Measurements from ENCODE around the gene MARK2. TPM values are rescaled to one million over a fixed set of nuclear protein-coding genes. Genes with fewer than 3 reads are reported as not detected.

The MARK2 gene
- total and polyA plus RNA-seq, 2 of the 8 experiments (the other 6 are each of a cell fraction or from before 2014, with no cell fraction given): 19.3 to 58.5 TPM

GRCh38 chr11:63874511-63874910, 35.6 kb downstream of the MARK2 start:
- ChIA-PET CTCF (ENCODE audit: partially characterized antibody) (interaction anchor here (0.6 to 8.5 kb wide), 16 partner anchors 9 to 854 kb away, joined by 3 to 76 read pairs (median 4); partner anchors contain the start of gene MARK2), POLR2A (ENCODE audit: partially characterized antibody) (interaction anchor here (0.6 to 1.6 kb wide), 4 partner anchors 14 to 1041 kb away, joined by 3 to 6 read pairs (median 3); no protein-coding TSS in a partner anchor)
- Histone ChIP-seq H3K36me3 (ENCODE audit: control insufficient read depth in 2 of 4, insufficient read depth in 4 of 4, low read length in 3 of 4) (no peaks in the 10 kb centered on the region), H3K56ac (replicated peaks; ENCODE audit: insufficient read length, low read depth, low read length) (no peak overlapping the region), H2AK5ac (ENCODE audit: low read depth, low read length) (no peak overlapping the region), H3K4ac (replicated peaks; ENCODE audit: insufficient read length, low read depth, low read length) (no peak overlapping the region), H4K8ac (ENCODE audit: extremely low read depth, insufficient read depth, low read length) (no peak overlapping the region; the same call in 1 of the 2 replicates), H2AFZ (ENCODE audit: low read length) (no peak overlapping the region), H3K18ac (ENCODE audit: extremely low read depth, low read length) (no peak overlapping the region), H2BK5ac (ENCODE audit: low read depth, low read length) (no peak overlapping the region), H2BK120ac (replicated peaks; ENCODE audit: low read depth, low read length) (no peak overlapping the region), H3K27ac (ENCODE audit: low read depth, low read length) (no peak overlapping the region), H4K91ac (replicated peaks; ENCODE audit: insufficient read length, low read length) (no peak overlapping the region), H3K27me3 (replicated peaks in 1 of 4; ENCODE audit: control insufficient read depth in 3 of 4, extremely low read depth in 1 of 4, insufficient read depth in 3 of 4, low read length in 3 of 4) (no peaks in the 10 kb centered on the region), H3K4me1 (replicated peaks in 1 of 4; ENCODE audit: control insufficient read depth in 3 of 4, insufficient read depth in 4 of 4, low read length in 3 of 4) (peaks cover 3 to 19% (median 9%) of the 10 kb centered on the region in 4 experiments), H3K23ac (ENCODE audit: insufficient read length) (no peak overlapping the region), H2BK12ac (ENCODE audit: low read depth, low read length) (no peak overlapping the region), H2BK20ac (ENCODE audit: low read length) (no peak overlapping the region), H4K5ac (ENCODE audit: insufficient read length, low read depth, low read length) (no peak overlapping the region), H3K23me2 (ENCODE audit: low read depth, low read length) (no peaks in the 10 kb centered on the region), H3K14ac (ENCODE audit: insufficient read length) (no peak overlapping the region), H3K9ac (replicated peaks in 1 of 4; ENCODE audit: extremely low read depth in 1 of 4, low read depth in 3 of 4, low read length in 3 of 4) (no peak overlapping the region), H3K9me3 (ENCODE audit: insufficient read depth in 2 of 2, low read depth in 1 of 2, low read length in 1 of 2) (no peaks in the 10 kb centered on the region), H3K4me3 (ENCODE audit: extremely low read depth in 1 of 4, insufficient read depth in 2 of 4, low read depth in 3 of 4, low read length in 4 of 4) (no peak overlapping the region), H3K79me1 (ENCODE audit: low read depth, low read length) (peaks cover 15% of the 10 kb centered on the region), H4K20me1 (replicated peaks in 1 of 2; ENCODE audit: control insufficient read depth in 1 of 2, insufficient read depth in 2 of 2, low read length in 2 of 2) (peaks cover 13 to 39% of the 10 kb centered on the region in 2 experiments), H3K79me2 (ENCODE audit: control insufficient read depth in 1 of 2, insufficient read depth in 2 of 2, low read length in 2 of 2) (peaks cover 0 to 84% of the 10 kb centered on the region in 2 experiments; a peak in 2 of 4 replicates), H2BK15ac (ENCODE audit: low read length) (no peak overlapping the region), H3K4me2 (ENCODE audit: insufficient read depth in 1 of 2, low read depth in 2 of 2, low read length in 2 of 2) (no peak overlapping the region)
- no peak for FAIRE-seq
- 88% methylated on average over 6 of the region's 6 CpGs; no CpG with 5 or more reads in 1 of the 2 experiments for WGBS, 2 experiments (ENCODE audit: extremely low coverage in 1 of 2, insufficient coverage in 1 of 2, insufficient read length in 1 of 2, insufficient replicate concordance in 2 of 2, low coverage in 1 of 2, low lambda C conversion rate in 2 of 2, missing lambda C conversion rate in 1 of 2)
- no peak for DNase-seq (ENCODE audit: low read depth in 1 of 2, low spot score in 2 of 2)
- no peak for TF ChIP-seq TBP (IDR thresholded peaks at IDR 0.05; ENCODE audit: low read depth, low read length)
- TF ChIP-seq GTF2F1 (IDR thresholded peaks at IDR 0.05; ENCODE audit: borderline replicate concordance, low read depth, low read length): no peak
- no peak for TF ChIP-seq BRCA1 (IDR thresholded peaks at IDR 0.05; ENCODE audit: low read depth, low read length)
- no peak for TF ChIP-seq SAP30 (IDR thresholded peaks at IDR 0.05; ENCODE audit: insufficient read depth, insufficient replicate concordance, low read length)
- TF ChIP-seq CREB1 (IDR thresholded peaks at IDR 0.05): no peak
- no peak for TF ChIP-seq POU5F1 (IDR thresholded peaks at IDR 0.05; ENCODE audit: low read depth, low read length)
- no peak for TF ChIP-seq MAFK (IDR thresholded peaks at IDR 0.05; ENCODE audit: low read depth, low read length)
- no peak for TF ChIP-seq HDAC2 (IDR thresholded peaks at IDR 0.05; ENCODE audit: borderline replicate concordance in 1 of 2, low read depth in 2 of 2, low read length in 2 of 2)
- TF ChIP-seq BCL11A (IDR thresholded peaks at IDR 0.05; ENCODE audit: low read depth in 2 of 2, low read length in 2 of 2): no peak
- TF ChIP-seq E2F6 (IDR thresholded peaks at IDR 0.05): no peak
- TF ChIP-seq SIX5 (IDR thresholded peaks at IDR 0.05; ENCODE audit: low read depth, low read length): no peak
- no peak for TF ChIP-seq KDM5A (IDR thresholded peaks at IDR 0.05; ENCODE audit: low read length)
- TF ChIP-seq EP300 (IDR thresholded peaks at IDR 0.05; ENCODE audit: borderline replicate concordance in 1 of 2, low read depth in 2 of 2, low read length in 2 of 2): no peak
